ENCODE data around the gene IGSF9. TPM values are rescaled to one million over a fixed set of nuclear protein-coding genes. Genes with fewer than 3 reads are reported as not detected.

Gene IGSF9
- total RNA-seq, 2 experiments from 2014 or later: 0.07 TPM; not detected in 1

GRCh38 chr1:159942632-159943277, 2.7 kb downstream of the IGSF9 start:
- Mint-ChIP-seq H3K4me3 (no peak overlapping the region), H3K27me3 (peaks cover 22% of the 10 kb centered on the region), H3K27ac (no peak overlapping the region), H3K4me1 (ENCODE audit: low read depth) (peaks cover 2% of the 10 kb centered on the region), H3K9me3 (no peaks in the 10 kb centered on the region), H3K36me3 (ENCODE audit: low read depth) (no peaks in the 10 kb centered on the region)
- DNase-seq: no peak
- ChIA-PET CTCF (interaction anchor here (1.1 to 2.7 kb wide), 2 partner anchors 8 to 65 kb away, joined by 3 to 18 read pairs; no protein-coding TSS in a partner anchor), POLR2A (no interaction called here)
- TF ChIP-seq CTCF (IDR thresholded peaks at IDR 0.05): no peak
- ATAC-seq: no peak
- intact Hi-C loops (cut with micrococcal nuclease): no loop called here

- Mint-ChIP-seq H3K27me3 (peaks cover 22% of the 10 kb centered on the region), H3K36me3 (ENCODE audit: low read depth) (no peaks in the 10 kb centered on the region), H3K4me1 (ENCODE audit: low read depth) (peaks cover 2% of the 10 kb centered on the region), H3K4me3 (no peak overlapping the region), H3K27ac (no peak overlapping the region), H3K9me3 (no peaks in the 10 kb centered on the region)
- no peak for TF ChIP-seq CTCF (IDR thresholded peaks at IDR 0.05)
- ATAC-seq: no peak
- CTCF ChIA-PET: interaction anchor here (2.7 to 21.5 kb wide), 2 partner anchors 63 to 66 kb away, joined by 18 to 374 read pairs; no protein-coding TSS in a partner anchor
- no peak for DNase-seq
- POLR2A ChIA-PET: no interaction called here
- intact Hi-C loops (cut with micrococcal nuclease): no loop called here
Measured at GRCh38 chr1:159941591-159942560, 3.5 kb downstream of the IGSF9 start.

- ChIA-PET CTCF (interaction anchor here (21.5 kb wide), 1 partner anchor 64 kb away, joined by 374 read pairs; no protein-coding TSS in a partner anchor), POLR2A (interaction anchor here (1.1 kb wide), 1 partner anchor 16 kb away, joined by 5 read pairs; the partner anchor contains the start of gene TAGLN2)
- DNase-seq (no peak), ATAC-seq (no peak)
- Mint-ChIP-seq H3K4me3 (no peak overlapping the region), H3K27ac (no peak overlapping the region), H3K36me3 (ENCODE audit: low read depth) (no peaks in the 10 kb centered on the region), H3K9me3 (no peaks in the 10 kb centered on the region), H3K4me1 (ENCODE audit: low read depth) (peaks cover 5% of the 10 kb centered on the region), H3K27me3 (peaks cover 22% of the 10 kb centered on the region)
- TF ChIP-seq CTCF (IDR thresholded peaks at IDR 0.05): no peak
- intact Hi-C loops (cut with micrococcal nuclease): no loop called here
Measured at GRCh38 chr1:159941141-159941540, 4.3 kb downstream of the IGSF9 start.

GRCh38 chr1:159940006-159940620, 5.3 kb downstream of the IGSF9 start:
- DNase-seq: no peak

More at GRCh38 chr1:159940006-159940620, 5.3 kb downstream of the IGSF9 start:
- POLR2A ChIA-PET: interaction anchor here (0.6 to 1.1 kb wide), 3 partner anchors 15 to 66 kb away, joined by 3 to 5 read pairs (median 5); partner anchors contain the start of gene TAGLN2
- no peak for ATAC-seq
- no peaks in the 10 kb centered on the region for H3K9me3 Mint-ChIP-seq
- H3K27me3 Mint-ChIP-seq: peaks cover 19% of the 10 kb centered on the region
- no peaks in the 10 kb centered on the region for H3K36me3 Mint-ChIP-seq (ENCODE audit: low read depth)
- H3K4me1 Mint-ChIP-seq (ENCODE audit: low read depth): peaks cover 3% of the 10 kb centered on the region
- no peak for TF ChIP-seq CTCF (IDR thresholded peaks at IDR 0.05)
- intact Hi-C loops (cut with micrococcal nuclease): no loop called here
- no peak overlapping the region for H3K27ac Mint-ChIP-seq
- CTCF ChIA-PET: interaction anchor here (0.9 to 21.5 kb wide), 7 partner anchors 14 to 147 kb away, joined by 3 to 374 read pairs (median 5); partner anchors contain the start of gene SLAMF9
- no peak overlapping the region for H3K4me3 Mint-ChIP-seq

Measured in activated CD8-positive, alpha-beta T cell treated with anti-CD3 and anti-CD28 coated beads for 36 hours (primary cell).